GM23248 (cell line): ENCODE data around the gene FAM219B. TPM values are rescaled to one million over a fixed set of nuclear protein-coding genes. Genes with fewer than 3 reads are reported as not detected.
A peak's percentile ranks its signal among the peaks of the same experiment; 100 is the strongest.

Experiments
- DNase-seq: peaks from one replicate; pipeline ENCODE4 v3.0.0-alpha.2; 2015
- H2AFZ ChIP-seq: fragments of 200-600 bp; sonication (generic); 2 replicates; pipeline ENCODE4 v1.6.1; 2016; ENCODE audit warnings: antibody characterized with exemption
- H3F3A ChIP-seq: fragments of 200-600 bp; sonication (generic); 2 replicates; pipeline ENCODE4 v1.6.1; 2016; ENCODE audit warnings: mild to moderate bottlenecking, antibody characterized with exemption, mixed run types; ENCODE audit not compliant: insufficient read depth
- H3K27ac ChIP-seq: fragments of 200-600 bp; sonication (generic); 2 replicates; pipeline ENCODE4 v1.5.1; 2016; ENCODE audit warnings: mild to moderate bottlenecking
- H3K27me3 ChIP-seq: fragments of 200-600 bp; sonication (generic); replicated peaks from 2 replicates; pipeline ENCODE4 v1.6.1; 2016; ENCODE audit warnings: mild to moderate bottlenecking; ENCODE audit not compliant: insufficient read depth
- H3K36me3 ChIP-seq: fragments of 200-600 bp; sonication (generic); 2 replicates; pipeline ENCODE4 v1.6.1; 2016; ENCODE audit warnings: low read depth, mild to moderate bottlenecking
- H3K4me1 ChIP-seq: fragments of 200-600 bp; sonication (generic); 2 replicates; pipeline ENCODE4 v1.6.1; 2016; ENCODE audit warnings: mild to moderate bottlenecking; ENCODE audit not compliant: insufficient read depth
- H3K4me2 ChIP-seq: fragments of 200-600 bp; sonication (generic); one replicate; pipeline ENCODE4 v1.6.1; 2016; ENCODE audit warnings: mild to moderate bottlenecking; ENCODE audit not compliant: unreplicated experiment
- H3K4me3 ChIP-seq: fragments of 200-600 bp; sonication (generic); 2 replicates; pipeline ENCODE4 v1.5.1; 2016; ENCODE audit warnings: mild to moderate bottlenecking
- H3K79me2 ChIP-seq: fragments of 200-600 bp; sonication (generic); 2 replicates; pipeline ENCODE4 v1.6.1; 2016; ENCODE audit warnings: mild to moderate bottlenecking; ENCODE audit not compliant: insufficient read depth
- H3K9ac ChIP-seq: fragments of 200-600 bp; sonication (generic); 2 replicates; pipeline ENCODE4 v1.6.1; 2016; ENCODE audit warnings: mild to moderate bottlenecking
- H3K9me2 ChIP-seq: fragments of 200-600 bp; sonication (generic); 2 replicates; pipeline ENCODE4 v1.6.1; 2016; ENCODE audit warnings: mixed run types, mild to moderate bottlenecking, moderate library complexity; ENCODE audit not compliant: insufficient read depth
- H3K9me3 ChIP-seq: fragments of 200-600 bp; sonication (generic); one replicate; pipeline ENCODE4 v1.6.1; 2017; ENCODE audit warnings: low read depth
- H4K20me1 ChIP-seq: fragments of 200-600 bp; sonication (generic); 2 replicates; pipeline ENCODE4 v1.6.0; 2016; ENCODE audit not compliant: insufficient read depth
- EZH2 ChIP-seq: fragments of 200-600 bp; sonication (generic); IDR thresholded peaks from 2 replicates; pipeline ENCODE4 v1.6.1; 2018; ENCODE audit warnings: antibody characterized with exemption, mild to moderate bottlenecking; ENCODE audit not compliant: insufficient read depth, poor library complexity, severe bottlenecking
- EZH2phosphoT487 ChIP-seq: fragments of 200-600 bp; sonication (generic); IDR thresholded peaks from 2 replicates; pipeline ENCODE4 v1.6.1; 2018; ENCODE audit warnings: antibody characterized with exemption, moderate library complexity, mild to moderate bottlenecking, low read depth; ENCODE audit not compliant: insufficient read depth
- WGBS, 2 experiments: methylation state at CpG; one replicate each; pipeline ENCODE4 v1.1.6; 2015 to 2017; ENCODE audit warnings: low lambda C conversion rate in 2 of 2, low coverage in 1 of 2; ENCODE audit errors: missing lambda C conversion rate in 2 of 2; 5-methylcytosine and 5-hydroxymethylcytosine counted together
- in situ Hi-C: fragments of 300-500 bp; cut with MboI; formaldehyde crosslinking; loops from 2 replicates; pipeline ENCODE4 v1.15.0; 2020
- polyA plus RNA-seq: library from polyadenylated mRNA; unstranded; fragments of >200 nt; fragmentation: Nextera tagmentation; extraction: Ambion mirVana; gene quantifications from 2 replicates; pipeline ENCODE4 v1.2.1, GENCODE V29; 2016
- total RNA-seq: library from RNA; depleted of rRNA; stranded (reverse); fragments of >200 nt; shearing (Covaris generic); gene quantifications from 2 replicates; pipeline ENCODE4 v1.2.3, GENCODE V29; 2014; rRNA removed

The FAM219B gene, protein sequence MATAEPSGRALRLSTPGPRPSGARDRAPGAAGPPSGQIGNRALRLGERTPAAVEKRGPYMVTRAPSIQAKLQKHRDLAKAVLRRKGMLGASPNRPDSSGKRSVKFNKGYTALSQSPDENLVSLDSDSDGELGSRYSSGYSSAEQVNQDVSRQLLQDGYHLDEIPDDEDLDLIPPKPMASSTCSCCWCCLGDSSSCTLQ
- total RNA-seq (64.1 and 78.6 TPM in 2 replicates), polyA plus RNA-seq (38.1 and 39.6 TPM in 2 replicates)

DNA sequence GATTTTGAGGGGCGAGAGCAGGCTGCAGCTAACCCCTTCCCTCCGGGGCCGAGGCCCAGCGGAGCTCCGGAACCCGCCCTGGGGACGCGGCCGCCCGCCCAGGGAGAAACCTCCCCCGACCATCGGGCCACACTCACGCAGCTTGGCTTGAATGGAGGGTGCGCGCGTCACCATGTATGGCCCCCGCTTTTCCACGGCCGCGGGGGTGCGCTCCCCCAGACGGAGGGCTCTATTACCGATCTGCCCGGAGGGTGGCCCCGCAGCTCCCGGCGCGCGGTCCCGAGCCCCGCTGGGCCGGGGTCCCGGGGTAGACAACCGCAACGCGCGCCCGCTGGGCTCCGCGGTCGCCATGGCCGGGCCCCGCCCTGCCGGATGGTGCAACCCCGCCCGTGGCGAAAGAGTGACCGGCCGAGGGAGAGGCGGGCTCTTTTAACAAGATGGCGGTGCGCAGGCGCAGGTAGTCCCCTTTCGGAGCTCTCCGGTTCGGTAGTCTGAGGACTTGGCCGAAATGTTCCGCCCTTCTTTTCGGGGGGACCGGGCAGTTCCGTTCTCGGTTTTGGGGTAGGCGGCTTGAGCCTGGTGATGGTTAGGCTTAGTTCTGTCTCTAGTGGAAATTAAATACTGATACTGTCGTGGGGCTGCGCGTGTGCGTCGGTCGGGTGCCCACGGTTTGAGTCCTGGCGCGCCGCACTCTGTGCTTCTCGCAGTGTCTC is at the start of gene FAM219B:
TSS of gene FAM219B (minus strand) at position 402 of the 713 bp plus-strand sequence. CDS start at position 351, 51 bp downstream.
- whole genome bisulfite sequencing, 2 experiments, result 1 to 3% methylated on average over 38 to 59 of the region's 74 CpGs
- in situ Hi-C loops, result no loop called here
- no peak for TF ChIP-seq EZH2phosphoT487
- no peak for TF ChIP-seq EZH2

DNA sequence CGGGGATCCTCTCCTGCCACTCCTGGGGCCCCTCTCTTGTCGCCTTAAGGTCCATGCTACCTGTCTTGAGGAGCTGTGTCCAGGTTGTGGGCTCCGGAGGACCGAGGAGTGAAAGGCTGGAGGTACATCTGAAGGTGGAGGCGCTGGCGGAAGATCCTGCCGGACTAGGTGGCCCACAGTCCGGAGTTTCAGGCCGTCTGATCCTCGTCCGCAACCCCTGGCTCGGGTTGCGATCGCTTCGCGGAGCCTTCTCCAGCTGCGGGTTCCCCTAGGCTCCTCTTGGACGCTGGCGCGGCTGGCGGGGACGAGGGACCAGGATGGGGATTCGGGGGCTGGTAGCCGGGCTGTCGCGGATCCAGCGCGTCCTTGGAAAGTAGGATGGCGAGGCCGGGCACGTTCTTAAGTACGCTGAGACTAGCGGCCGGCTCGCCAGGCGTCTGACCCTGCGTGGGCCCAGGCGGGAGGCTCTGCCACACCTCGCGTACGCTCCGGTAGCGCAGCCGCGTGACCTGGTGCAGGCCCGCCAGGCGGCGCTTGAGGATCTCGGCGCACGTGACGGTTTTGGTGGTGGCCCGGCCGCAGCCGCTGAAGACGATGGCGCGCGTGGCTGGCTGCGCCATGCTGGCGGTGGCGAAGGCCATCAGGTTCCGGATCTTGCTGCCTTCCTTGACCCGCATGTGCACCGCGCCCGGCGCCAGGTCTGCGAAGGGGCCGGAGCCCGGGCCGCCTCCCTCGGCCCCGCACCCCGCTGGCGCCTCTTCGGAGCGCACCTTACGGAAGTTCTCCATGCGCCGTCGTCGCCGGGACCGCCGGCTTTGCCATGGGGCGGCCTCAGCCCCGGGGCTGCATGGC is 49.4 kb upstream of the FAM219B start:
- Histone ChIP-seq H3K27me3 (0 out of 2 replicates have a peak, but pooled peaks cover 3% of the 10 kb centered on the region), H4K20me1 (no peaks in the 10 kb centered on the region), H3K4me2 (peak overlapping the region; percentile 89), H3K9me3 (no peaks in the 10 kb centered on the region), H3K27ac (no peak overlapping the region), H3K9ac (peak overlapping the region; percentile 77), H3K79me2 (no peaks in the 10 kb centered on the region), H3K9me2 (no peaks in the 10 kb centered on the region), H2AFZ (peak overlapping the region; percentile 94), H3K4me1 (peaks cover 3% of the 10 kb centered on the region; the same call in 1 of the 2 replicates), H3K36me3 (no peaks in the 10 kb centered on the region), H3F3A (no peaks in the 10 kb centered on the region), H3K4me3 (peak overlapping the region; percentile 79)
- WGBS, 2 experiments, result 23 to 27% methylated on average over 67 to 86 of the region's 88 CpGs
- in situ Hi-C loops, result no loop called here
- TF ChIP-seq EZH2phosphoT487 (no peak), EZH2 (no peak)
- peak; percentile 85 for DNase-seq

More for the DNA sequence above, at the start of gene FAM219B:
- peak within 1 kb of the TSS; percentile 96 for H3K9ac ChIP-seq
- H2AFZ ChIP-seq, result peak within 1 kb of the TSS; percentile 100
- no peaks in the 10 kb centered on the region for H3K9me2 ChIP-seq
- peak within 1 kb of the TSS; percentile 91 for H3K4me2 ChIP-seq
- peak; percentile 99 for DNase-seq
- H3K27me3 ChIP-seq, result no peaks in the 10 kb centered on the region
- H3K4me1 ChIP-seq, result peaks cover 12% of the 10 kb centered on the region
- H3K4me3 ChIP-seq, result peak within 1 kb of the TSS; percentile 98
- H3K27ac ChIP-seq, result peak within 1 kb of the TSS; percentile 88
- H3F3A ChIP-seq, result peaks cover 20% of the 10 kb centered on the region
- peaks cover 17% of the 10 kb centered on the region for H3K36me3 ChIP-seq
- 0 out of 2 replicates have a peak, but pooled peaks cover 6% of the 10 kb centered on the region for H4K20me1 ChIP-seq
- peaks cover 41% of the 10 kb centered on the region for H3K79me2 ChIP-seq
- no peaks in the 10 kb centered on the region for H3K9me3 ChIP-seq

- Histone ChIP-seq H3K79me2 (no peaks in the 10 kb centered on the region), H2AFZ (no peak overlapping the region), H3K9ac (no peak overlapping the region), H3F3A (no peaks in the 10 kb centered on the region), H3K9me2 (no peaks in the 10 kb centered on the region), H3K36me3 (no peaks in the 10 kb centered on the region), H3K4me3 (no peak overlapping the region), H3K27ac (no peak overlapping the region), H3K4me2 (no peak overlapping the region), H3K9me3 (no peaks in the 10 kb centered on the region), H4K20me1 (no peaks in the 10 kb centered on the region), H3K4me1 (peaks cover 3% of the 10 kb centered on the region; the same call in 1 of the 2 replicates), H3K27me3 (0 out of 2 replicates have a peak, but pooled peaks cover 3% of the 10 kb centered on the region)
- in situ Hi-C loops, result no loop called here
- TF ChIP-seq EZH2phosphoT487, result no peak
- no peak for TF ChIP-seq EZH2
- WGBS, 2 experiments, result 73 to 75% methylated on average over 8 of the region's 8 CpGs
- no peak for DNase-seq
Observed at GRCh38 chr15:74955017-74955416, 48.4 kb upstream of the FAM219B start.

- TF ChIP-seq EZH2 (no peak), EZH2phosphoT487 (no peak)
- no peaks in the 10 kb centered on the region for H4K20me1 ChIP-seq
- H3K79me2 ChIP-seq, result no peaks in the 10 kb centered on the region
- H3F3A ChIP-seq, result no peaks in the 10 kb centered on the region
- peak; percentile 52 for DNase-seq
- no peak overlapping the region for H3K9ac ChIP-seq
- H3K36me3 ChIP-seq, result no peaks in the 10 kb centered on the region
- no peak overlapping the region for H3K4me2 ChIP-seq
- no peaks in the 10 kb centered on the region for H3K9me3 ChIP-seq
- in situ Hi-C loops, result loop anchor here (5.0 kb wide), 1 partner anchor 182 kb away; no protein-coding TSS in a partner anchor
- H3K4me3 ChIP-seq, result no peak overlapping the region
- no peak overlapping the region for H2AFZ ChIP-seq
- H3K9me2 ChIP-seq, result no peaks in the 10 kb centered on the region
- peaks cover 3% of the 10 kb centered on the region; the same call in 1 of the 2 replicates for H3K4me1 ChIP-seq
- H3K27me3 ChIP-seq, result 0 out of 2 replicates have a peak, but pooled peaks cover 3% of the 10 kb centered on the region
- H3K27ac ChIP-seq, result no peak overlapping the region
Observed at GRCh38 chr15:74954515-74954914, 47.9 kb upstream of the FAM219B start.
